SK-N-DZ (cell line): ENCODE results near the gene ARHGAP26.
A peak's percentile ranks its signal among the peaks of the same experiment; 100 is the strongest.

Experiments
- DNase-seq: peaks from one replicate; pipeline ENCODE4 v3.0.0-alpha.2; 2015; ENCODE audit warnings: low spot score

The ARHGAP26 gene

DNA sequence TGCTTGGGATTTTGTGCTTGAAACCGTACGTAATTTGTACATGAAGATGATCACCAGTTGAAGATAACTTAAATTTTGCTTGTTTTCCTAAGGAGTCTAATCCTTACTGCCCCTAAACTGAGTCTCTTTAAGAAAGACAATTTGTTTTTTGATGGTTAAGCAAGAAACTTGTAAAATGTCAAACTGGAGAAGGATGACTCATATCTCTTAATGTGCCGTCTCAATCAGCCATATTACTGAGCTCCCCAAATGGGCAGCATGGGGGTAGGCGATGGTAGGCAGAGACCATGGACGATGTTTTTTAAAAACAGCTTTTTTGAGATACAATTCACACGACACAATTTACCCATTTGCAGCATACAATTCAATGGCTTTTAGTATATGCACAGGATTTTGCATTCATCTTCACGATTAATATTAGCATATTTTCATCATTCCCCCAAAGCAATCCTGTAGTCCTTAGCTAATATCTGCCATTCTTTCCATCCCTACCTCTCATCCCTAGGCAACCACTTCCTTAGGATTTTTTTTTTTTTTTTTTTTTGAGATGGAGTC, 14.3 kb downstream of the ARHGAP26 start:
- no peak for DNase-seq

DNA sequence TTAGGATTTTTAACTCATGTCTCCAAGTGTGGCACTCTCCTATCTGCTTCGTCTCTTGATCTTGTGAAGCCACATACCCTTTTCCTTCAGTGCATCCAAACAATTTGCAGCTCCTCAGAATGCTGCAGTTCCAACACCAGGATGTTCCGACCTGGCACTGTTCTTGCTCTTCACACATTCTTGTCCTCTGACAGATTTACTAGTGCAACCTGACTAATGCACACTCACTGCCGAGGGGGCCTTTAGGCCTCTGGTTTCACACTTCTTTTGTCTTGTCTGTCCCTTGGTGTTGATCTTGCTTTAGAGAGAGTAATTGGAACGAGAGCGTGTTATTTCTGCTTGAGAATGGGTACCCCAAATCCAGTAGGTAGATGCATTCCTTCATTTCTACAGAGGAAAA, 15.0 kb downstream of the ARHGAP26 start:
- no peak for DNase-seq

DNA sequence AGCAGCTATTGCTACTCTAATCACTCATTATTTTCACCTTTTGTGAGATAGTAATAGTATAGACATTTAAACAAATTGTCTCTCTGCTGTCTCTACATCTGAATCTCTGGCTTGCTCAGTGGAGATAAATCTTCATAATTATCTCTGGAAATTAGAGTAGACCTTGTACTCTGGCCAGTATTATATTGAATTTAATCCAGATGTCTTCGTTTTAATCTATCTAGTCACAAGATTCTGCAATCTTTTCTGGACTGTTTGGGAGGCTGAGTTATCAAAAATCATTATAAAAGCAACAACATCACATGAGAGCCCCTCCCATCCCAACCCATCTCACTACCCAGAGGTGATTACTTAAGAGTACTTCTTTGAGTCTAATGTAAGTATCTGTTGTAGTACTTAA, 19.0 kb downstream of the ARHGAP26 start:
- DNase-seq, result no peak

DNA sequence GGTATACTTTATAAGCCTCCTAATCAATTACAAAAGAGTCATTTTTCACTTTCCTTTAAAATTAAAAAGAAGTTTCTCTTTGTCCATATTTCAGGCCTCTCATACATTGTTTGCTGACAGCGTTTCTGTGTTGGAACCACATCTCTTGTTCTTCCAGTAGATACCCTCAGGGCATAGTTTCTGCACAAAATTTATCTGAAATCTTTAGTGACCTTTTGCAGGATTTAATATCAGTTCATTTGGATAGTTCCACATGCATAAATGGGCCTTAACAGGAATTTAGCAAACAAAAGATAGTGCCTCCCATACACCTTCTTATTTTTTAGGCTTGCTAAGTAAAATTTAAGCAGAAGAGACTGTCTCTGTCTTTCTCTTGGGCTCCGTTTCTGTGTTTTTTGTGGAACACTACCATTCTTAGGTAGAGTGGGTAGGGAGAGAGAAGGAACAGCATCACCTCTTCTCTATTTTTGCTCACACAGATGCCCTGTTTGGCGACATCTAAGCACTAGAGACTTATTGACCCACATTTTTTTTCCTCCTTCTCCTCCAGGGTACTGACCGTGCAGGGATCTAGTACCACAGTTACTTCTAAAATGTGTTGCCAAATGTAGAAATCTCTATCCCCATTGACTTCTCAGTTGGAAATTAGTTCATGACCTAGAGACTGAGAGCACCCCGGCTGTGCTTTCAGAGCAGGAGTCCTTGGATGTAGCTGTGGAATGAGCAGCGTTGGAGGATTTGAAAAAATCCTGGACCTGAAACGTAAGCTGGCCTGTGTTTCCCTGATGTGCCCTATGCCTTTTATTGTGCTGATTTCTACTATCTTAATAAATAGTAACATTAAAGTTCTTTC, 22.1 kb downstream of the ARHGAP26 start:
- no peak for DNase-seq

GRCh38 chr5:142792865-142793232, 22.7 kb downstream of the ARHGAP26 start:
- no peak for DNase-seq

DNA sequence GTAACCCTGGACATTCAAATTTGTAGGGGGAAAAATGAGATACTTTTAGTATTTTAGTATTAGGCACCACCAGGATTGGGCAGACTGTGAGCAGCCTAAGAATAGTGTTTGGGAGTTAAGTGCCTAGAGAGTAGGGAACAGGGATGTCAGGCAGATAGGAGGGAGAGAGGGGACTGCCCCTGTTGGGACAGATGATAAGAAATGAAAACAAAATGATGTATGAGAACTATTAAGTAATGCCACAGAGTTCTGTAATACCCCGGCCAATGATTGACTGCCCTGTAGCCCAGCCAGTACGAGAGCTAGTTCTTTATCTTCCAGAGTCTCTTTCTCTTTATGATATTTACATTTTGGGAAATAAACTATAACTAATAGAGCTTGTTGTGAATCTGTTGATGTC, 24.4 kb downstream of the ARHGAP26 start:
- no peak for DNase-seq

DNA sequence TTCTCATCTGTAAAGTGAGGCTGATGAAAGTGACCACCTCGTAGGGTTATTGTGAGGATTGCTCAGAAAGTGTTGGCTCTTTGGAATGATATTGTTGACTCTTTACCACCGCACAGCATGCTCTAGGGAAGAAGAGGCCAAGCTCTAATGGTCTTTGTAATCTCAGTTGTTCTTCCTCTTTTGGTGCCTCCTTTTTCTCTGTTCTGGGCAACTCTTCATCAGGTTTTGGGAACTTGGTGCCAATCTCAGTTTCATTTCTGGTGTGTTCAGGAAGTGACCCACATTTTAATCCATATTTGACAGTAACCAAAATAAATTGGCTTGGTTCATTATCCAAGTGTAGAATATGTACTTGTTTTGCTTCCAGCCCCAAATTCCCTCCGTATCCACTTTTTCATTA, 25.1 kb downstream of the ARHGAP26 start:
- DNase-seq, result no peak

GRCh38 chr5:142796492-142797109, 26.4 kb downstream of the ARHGAP26 start:
- DNase-seq, result no peak

- no peak for DNase-seq
Observed at GRCh38 chr5:142797420-142797819, 27.2 kb downstream of the ARHGAP26 start.

DNA sequence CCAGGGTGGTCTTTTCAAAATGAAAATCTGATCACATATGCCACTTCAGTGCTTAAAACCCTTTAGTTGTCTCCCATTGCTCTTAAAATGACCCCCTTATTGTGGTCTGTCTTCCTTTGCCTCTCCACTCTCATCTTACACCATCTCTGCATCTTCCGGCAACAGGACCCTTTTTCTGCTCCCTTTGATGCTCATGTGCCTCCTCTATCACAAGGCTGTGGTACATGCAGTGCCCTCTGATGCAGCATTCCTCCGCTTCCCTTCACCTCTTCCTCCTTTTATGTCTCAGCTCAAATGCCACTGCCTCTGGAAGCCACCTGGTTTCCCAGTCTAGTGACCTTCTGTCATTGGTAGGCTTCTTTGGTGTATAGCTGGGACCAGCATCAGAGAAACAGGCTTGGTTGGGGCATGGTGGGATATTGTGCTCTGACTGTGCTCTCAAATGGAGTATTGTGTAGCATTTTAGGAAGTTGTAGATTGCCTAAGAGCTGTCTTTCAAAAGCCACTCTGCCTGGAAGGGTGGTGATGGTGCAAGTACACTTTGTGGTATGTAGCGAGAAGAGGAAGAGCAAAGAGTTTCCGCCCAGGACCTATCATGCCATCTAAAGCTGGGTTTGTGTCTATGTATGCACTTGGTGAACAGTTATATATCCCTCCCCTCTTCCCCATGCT, 28.1 kb downstream of the ARHGAP26 start:
- no peak for DNase-seq

GRCh38 chr5:142800776-142801494, 30.8 kb downstream of the ARHGAP26 start:
- no peak for DNase-seq

DNA sequence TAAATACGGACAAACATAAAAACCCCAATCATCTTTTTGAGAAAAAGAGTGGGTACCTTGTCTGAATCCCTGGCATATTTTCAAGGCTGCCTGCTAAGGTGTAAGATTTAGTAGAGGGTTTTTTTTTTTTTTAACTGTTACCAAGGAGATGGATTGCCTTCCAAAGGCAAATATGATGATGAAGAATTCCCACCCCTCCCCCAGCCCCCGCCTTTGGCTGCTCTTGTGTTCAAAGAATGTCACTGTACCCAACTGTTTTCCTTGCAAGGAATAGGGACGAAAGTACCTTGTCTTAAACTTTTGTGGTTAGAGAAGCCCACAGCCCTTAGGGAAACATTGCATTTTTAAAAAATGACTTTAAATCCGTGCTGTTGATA, 31.3 kb downstream of the ARHGAP26 start:
- DNase-seq, result no peak

- DNase-seq, result no peak
Observed at GRCh38 chr5:142803428-142804125, 33.4 kb downstream of the ARHGAP26 start.

GRCh38 chr5:142805339-142805738, 35.2 kb downstream of the ARHGAP26 start:
- no peak for DNase-seq

GRCh38 chr5:142806841-142807267, 36.7 kb downstream of the ARHGAP26 start:
- DNase-seq, result no peak

DNA sequence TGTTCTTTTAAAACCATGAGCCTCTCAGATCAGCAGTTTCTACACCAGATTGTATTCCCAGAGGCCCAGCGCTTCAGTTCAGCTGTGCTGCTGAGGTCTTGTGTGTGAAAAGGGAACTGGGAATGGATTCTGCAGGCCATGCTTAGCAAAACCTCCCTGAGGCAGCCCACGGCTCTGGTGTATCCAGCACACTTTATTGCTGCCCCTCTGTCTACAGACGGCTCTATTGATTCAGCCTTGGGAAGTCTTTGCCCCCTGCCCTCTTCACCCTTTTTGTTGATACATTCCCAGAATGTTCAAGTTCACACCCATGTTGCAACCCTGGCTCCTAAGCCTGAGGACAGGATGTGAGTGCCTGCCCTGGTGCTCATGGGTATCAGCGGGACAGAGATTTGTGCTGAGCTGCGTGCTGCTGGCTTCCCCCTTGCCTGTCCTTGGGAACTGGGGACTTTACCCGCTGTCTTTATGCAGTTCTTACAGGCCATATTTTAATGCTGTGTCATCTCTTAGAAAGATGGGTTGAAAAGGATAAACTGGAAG, 37.3 kb downstream of the ARHGAP26 start:
- DNase-seq, result no peak

DNA sequence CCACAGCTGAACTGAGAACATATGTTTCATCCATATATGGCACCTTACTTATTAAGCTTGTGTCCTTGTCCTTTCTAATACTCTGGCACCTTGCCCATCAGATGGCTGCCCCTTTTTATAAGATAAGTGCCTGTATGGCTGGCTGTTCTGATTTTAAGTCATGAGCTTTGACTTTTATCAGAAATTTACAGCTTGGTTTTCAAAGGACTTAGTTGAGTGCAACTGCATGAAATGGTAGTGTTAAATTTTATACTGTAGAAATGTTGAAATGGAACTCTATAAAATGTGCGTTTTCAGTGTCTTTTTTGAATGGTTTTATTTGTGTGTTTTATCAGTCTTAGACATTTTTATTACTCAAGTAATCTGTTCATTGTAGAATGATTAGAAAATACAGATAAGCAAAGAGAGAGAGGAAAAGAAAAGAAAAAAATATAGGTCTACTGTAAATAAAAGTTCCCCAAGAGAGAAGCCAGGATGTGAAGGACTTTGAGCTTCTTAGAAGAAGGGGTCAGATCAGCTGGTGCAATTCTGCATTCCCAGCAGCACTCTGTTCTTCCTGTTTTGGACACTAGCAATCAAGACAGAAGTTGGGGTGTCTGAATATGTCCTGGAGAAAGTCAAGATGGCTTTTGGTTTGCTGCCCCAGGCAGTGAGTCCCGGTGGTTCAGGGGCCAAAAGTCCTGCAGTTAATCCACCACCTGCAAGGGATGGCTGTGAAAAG, 38.9 kb downstream of the ARHGAP26 start:
- DNase-seq, result peak; percentile 76

- DNase-seq, result no peak
Observed at GRCh38 chr5:142810081-142810480, 39.9 kb downstream of the ARHGAP26 start.

- no peak for DNase-seq
Observed at GRCh38 chr5:142810743-142811290, 40.6 kb downstream of the ARHGAP26 start.
